Kidney glomerular epithelial cell (primary cell): ENCODE data around the gene EYS.

Experiments
- DNase-seq: peaks from one replicate; lab custom pipeline; 2025; lab: John Stamatoyannopoulos, UW

EYS gene

DNA sequence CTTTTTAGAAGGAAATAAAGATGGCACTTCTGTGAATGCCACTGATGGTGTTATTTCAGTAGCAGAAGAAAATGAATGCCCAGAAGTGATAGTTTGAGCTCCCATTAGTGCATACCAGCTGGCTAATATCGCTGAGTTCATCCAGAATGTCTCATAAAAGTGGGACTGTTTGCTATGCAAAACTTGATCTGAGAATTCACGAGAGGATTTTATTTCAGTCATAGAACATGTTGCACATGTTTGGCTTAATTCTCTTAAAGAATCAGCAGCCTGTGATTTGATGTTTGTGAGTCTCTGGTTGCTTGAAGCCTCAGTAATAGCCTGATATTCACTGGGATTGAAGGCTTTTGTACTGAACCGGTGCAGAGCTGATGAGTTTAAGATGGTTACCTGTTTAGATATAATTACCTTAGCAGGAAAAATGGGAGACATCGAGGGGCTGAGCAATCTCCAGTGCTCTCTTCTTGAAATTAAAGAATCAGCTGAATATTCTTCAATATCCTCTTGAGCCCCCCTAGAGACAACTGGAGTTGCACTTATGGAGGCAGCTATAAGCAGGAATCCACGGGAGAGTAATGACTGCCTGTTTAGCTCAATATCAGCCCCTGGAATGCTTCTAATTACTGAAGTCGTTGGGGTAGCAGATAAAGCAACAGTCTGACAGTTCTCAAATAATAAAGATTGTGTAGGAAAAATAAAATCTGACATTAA, 1115.9 kb downstream of the EYS start:
- no peak for DNase-seq

DNA sequence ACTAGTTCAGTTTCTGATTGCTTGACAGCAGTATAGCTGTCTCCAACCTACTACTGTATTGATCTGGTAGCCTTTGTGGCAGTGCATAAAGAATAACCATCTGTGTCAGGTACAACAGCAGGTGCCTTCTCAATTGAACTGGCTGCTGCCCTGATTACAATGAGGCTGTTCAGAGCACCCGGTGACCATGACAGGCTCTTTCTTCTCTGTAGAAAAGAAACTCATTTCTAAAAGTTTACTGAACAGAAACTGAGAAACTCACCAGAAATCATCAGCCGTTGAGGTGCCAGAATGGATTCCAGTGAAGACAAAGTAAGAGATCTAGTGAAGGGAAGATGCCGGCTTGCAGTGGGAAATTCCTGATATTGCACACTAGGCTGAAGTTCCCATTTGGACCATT, 1117.1 kb downstream of the EYS start:
- DNase-seq, result no peak

- DNase-seq, result peak; percentile 25
These were observed 1126.7 kb downstream of the EYS start for GRCh38 chr6:64580346-64580745.

GRCh38 chr6:64553249-64553786, 1153.7 kb downstream of the EYS start:
- DNase-seq, result no peak

GRCh38 chr6:64547594-64548268, 1159.3 kb downstream of the EYS start:
- no peak for DNase-seq

DNA sequence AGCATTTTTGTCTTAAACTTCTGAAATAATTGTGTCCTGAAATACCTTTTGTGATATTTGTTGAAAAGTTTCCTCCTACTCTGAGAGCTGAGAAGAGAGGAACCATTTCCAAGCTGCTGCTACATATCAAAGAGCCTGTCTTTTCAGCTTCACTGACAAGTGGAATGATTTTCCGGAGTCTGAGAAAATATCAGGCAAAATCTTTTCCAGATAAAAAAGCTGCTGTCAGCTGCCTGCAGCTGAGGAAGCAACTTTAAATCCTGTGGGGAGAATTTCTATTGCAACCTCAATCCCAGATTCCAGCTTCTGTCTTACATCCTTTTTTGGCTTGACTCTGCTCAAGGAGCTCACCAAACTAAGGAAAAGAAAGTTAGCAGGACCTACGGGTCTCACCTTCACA, 1167.1 kb downstream of the EYS start:
- DNase-seq, result no peak

DNA sequence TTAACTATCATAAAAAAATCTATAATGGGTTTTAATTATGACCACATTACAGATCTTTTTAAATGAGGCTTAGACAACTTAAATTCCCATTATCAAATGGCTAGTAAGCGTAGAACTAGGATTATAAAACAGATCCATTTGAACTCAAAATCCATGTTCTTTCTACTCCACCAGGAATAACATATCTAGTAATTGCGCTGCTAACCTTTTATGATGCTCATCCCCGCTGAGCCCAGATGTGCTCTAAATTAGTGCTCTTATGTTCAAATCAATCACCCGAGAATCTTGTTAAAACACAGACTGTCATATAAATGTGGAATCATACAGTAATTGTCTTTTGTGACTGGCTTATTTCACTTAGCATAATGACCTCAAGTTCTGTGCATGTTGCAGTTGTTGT, 1168.3 kb downstream of the EYS start:
- DNase-seq, result no peak

GRCh38 chr6:64527899-64528298, 1179.1 kb downstream of the EYS start:
- DNase-seq, result no peak

DNA sequence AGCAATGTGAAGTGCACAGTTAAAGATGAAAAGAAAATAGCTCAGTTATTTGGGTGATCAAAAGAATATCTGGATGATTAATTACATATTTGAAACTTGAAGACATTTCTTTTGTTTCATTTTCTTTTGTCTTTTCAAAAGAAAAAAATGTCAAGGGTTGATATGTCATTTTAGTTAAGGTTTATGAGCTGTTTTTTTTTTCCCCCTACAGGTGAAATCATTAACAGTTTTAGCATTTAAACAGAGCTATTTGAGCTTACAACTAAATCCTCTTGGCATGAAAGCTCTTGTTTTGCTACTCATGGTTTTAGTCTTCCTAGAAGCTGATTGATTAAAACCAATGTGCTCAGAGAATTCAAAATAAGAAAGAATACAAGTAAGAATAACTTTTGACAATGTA, 1184.2 kb downstream of the EYS start:
- peak; percentile 21 for DNase-seq

- DNase-seq, result peak; percentile 91
These were observed 1187.0 kb downstream of the EYS start for GRCh38 chr6:64520050-64520449.

GRCh38 chr6:64516393-64516792, 1190.6 kb downstream of the EYS start:
- DNase-seq, result no peak

DNA sequence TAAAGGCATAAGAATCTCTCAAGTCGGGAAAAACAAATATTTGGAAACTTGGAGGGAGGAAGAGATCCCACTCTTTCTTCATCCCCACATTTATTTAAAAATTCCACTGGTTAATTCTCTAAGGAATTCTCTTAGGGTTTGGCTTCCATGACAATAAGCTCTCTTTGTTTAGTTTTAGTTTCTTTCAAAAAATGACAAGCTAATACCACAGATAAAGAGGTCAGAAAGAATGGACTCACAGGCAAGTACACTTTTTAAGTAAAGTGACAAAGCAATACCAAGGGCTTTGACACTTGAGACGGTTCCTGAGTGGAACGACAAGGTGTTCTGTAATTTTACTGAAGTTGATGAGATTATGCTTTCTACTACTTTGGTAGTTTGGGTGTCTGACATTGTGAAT, 1199.4 kb downstream of the EYS start:
- no peak for DNase-seq

DNA sequence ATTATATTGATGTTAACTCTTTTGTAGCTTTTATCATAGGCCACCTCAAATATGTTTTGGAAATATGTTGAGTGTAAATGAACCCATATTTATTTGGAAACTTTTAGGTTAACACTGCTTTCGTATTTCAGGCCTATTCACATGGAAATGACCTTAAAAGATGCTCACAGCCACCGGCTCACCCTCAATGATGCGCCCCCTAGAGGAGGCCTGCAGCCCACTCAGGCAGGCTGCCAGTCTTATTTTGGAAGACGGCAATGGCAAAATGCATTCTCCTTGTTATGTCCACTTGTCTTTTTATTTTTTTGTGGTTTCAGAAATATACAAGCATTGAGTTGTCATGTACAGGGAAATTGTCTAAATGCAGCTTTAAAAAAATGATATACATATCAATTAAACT, 1201.7 kb downstream of the EYS start:
- no peak for DNase-seq

- DNase-seq, result no peak
These were observed 1202.5 kb downstream of the EYS start for GRCh38 chr6:64504503-64504902.

- no peak for DNase-seq
These were observed 1204.2 kb downstream of the EYS start for GRCh38 chr6:64502801-64503200.

- DNase-seq, result peak; percentile 30
These were observed 1209.4 kb downstream of the EYS start for GRCh38 chr6:64497634-64498033.

DNA sequence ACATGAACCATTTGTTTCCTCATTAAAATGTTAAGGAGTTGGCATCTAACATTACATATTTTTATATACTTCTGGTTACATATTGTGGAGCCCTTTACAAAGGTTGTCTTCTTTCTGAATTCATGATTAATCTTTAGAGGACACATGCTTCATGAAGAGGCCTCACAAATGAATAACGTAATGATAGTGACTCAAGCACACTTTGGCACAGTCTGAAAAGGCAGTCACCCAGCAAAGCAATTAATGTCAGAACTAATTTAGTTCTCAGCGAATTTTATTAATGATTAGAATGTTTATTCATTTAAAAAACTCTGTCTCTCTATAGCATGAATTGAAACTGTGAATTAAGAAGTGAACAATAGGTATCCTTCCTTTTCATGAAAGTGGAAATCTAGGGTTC, 1217.3 kb downstream of the EYS start:
- no peak for DNase-seq

DNA sequence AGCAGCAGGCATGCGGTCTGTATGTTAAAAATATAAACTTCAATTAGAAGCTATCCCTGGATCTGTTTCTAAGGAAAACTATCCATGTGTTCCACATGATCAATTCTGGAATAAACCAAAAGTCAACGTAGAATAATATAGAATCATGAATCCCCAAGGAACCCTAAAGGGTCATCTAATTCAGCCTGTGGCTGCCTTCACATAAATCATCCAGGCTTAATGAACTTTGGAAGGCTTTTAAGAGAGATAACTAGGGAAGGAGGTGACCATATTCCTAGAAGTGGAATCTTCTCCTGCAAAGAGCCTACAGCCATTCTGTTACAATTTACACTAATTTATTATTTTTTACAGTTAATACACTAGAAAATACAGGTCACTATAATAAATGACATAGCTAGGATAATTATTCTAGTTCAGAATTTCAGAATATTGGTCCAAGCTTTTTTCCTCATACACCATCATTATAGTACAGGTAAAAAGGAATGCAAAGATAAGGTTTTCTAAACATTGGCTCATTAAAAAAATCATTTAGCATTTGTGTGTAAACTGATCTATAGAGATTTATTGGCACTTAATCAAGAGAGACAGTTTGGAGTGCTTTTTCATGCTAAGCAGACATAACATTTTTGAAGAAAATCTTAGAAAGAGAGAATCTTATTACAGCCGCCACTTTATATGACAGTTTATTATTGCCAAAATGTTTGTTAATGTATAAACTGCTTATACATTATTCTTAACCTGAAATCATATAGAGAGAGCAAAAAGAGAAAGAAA, 1220.3 kb downstream of the EYS start:
- DNase-seq, result no peak

DNA sequence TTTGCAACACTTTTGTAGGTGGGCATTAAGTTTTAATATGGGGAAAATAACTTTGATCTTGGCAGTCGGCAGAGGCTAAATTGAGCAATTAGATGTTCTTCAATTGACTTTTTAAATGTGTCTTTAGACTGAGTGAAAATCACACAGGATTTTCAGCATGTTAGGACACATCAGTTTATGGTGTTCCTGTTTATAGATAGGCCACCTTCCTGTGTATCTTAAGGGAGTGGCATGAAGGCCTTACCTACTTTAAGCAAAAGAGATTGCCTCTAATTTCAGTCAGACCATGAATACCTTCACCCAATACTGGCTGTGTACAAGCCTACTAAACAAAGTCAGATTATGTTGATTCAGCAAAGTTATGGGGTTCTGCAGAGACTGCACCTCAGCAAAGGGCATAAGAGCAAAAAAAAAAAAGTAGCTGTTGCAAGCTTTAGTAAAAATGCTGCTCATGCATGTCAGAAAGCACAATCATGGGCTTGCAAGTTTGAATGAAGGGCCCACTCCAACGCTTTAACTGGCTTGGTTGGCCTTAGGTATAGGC, 1223.0 kb downstream of the EYS start:
- DNase-seq, result no peak

GRCh38 chr6:64482631-64483030, 1224.4 kb downstream of the EYS start:
- DNase-seq, result no peak

- DNase-seq, result no peak
These were observed 1227.9 kb downstream of the EYS start for GRCh38 chr6:64479134-64479533.

- DNase-seq, result peak; percentile 15
These were observed 1229.6 kb downstream of the EYS start for GRCh38 chr6:64477391-64477790.

DNA sequence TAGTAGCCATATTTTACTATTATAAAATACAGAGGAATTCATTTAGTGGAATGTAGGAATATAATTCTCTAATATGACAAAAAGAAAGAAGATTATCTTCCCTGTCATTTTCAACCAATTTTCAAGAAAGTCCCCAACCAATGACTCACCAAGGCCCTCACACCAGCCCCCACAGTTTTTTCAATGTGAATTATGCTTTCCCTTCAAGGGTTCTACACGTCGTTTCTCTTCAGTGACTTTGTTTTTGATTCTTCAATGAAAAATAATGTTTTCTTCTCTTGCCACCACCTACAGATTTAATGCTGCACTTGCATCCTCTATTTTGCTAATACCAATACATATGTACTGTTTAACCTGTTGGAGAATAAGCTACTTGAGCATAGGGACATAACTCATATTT, 1230.1 kb downstream of the EYS start:
- peak; percentile 15 for DNase-seq
